UCSD-AML1 (cell line): ENCODE data around the gene DNM3.
"Not testable (repeated sequence)": the region's sequence is repeated elsewhere in the genome, so short reads cannot be mapped to it uniquely, and the experiment has no call there.

Experiments
- DNase-seq: peaks from one replicate; lab custom pipeline; 2025; ENCODE audit not compliant: unreplicated experiment; lab: John Stamatoyannopoulos, UW

The DNM3 gene

GRCh38 chr1:171841050-171841910 lies at the start of gene DNM3:
Gene DNM3, plus strand, starts transcription at chr1:171841498. Its CDS starts 159 bp downstream, at chr1:171841657.
- peak; percentile 86 for DNase-seq

- no peak for DNase-seq
Measured at GRCh38 chr1:171792656-171793369, 48.5 kb upstream of the DNM3 start.

GRCh38 chr1:171793636-171794035 lies 47.7 kb upstream of the DNM3 start:
- DNase-seq: no peak

GRCh38 chr1:171794085-171794484 lies 47.2 kb upstream of the DNM3 start:
- DNase-seq: no peak

GRCh38 chr1:171796592-171796991 lies 44.7 kb upstream of the DNM3 start:
- no peak for DNase-seq

GRCh38 chr1:171798311-171798710 lies 43.0 kb upstream of the DNM3 start:
- DNase-seq: no peak

GRCh38 chr1:171798765-171799164 lies 42.5 kb upstream of the DNM3 start:
- no peak for DNase-seq

GRCh38 chr1:171799166-171799565 lies 42.1 kb upstream of the DNM3 start:
- DNase-seq: no peak

GRCh38 chr1:171799698-171800097 lies 41.6 kb upstream of the DNM3 start:
- not testable (repeated sequence) for DNase-seq

GRCh38 chr1:171800342-171800741 lies 41.0 kb upstream of the DNM3 start:
- DNase-seq: no peak

- no peak for DNase-seq
Measured at GRCh38 chr1:171800851-171801250, 40.4 kb upstream of the DNM3 start.

- DNase-seq: no peak
Measured at GRCh38 chr1:171801487-171801891, 39.8 kb upstream of the DNM3 start.

- no peak for DNase-seq
Measured at GRCh38 chr1:171802207-171802606, 39.1 kb upstream of the DNM3 start.

- no peak for DNase-seq
Measured at GRCh38 chr1:171803045-171803444, 38.3 kb upstream of the DNM3 start.

GRCh38 chr1:171803461-171804022 lies 37.8 kb upstream of the DNM3 start:
- no peak for DNase-seq

GRCh38 chr1:171805395-171806115 lies 35.7 kb upstream of the DNM3 start:
- DNase-seq: no peak

- no peak for DNase-seq
Measured at GRCh38 chr1:171807556-171807955, 33.7 kb upstream of the DNM3 start.

GRCh38 chr1:171809834-171810233 lies 31.5 kb upstream of the DNM3 start:
- DNase-seq: no peak

GRCh38 chr1:171811672-171812071 lies 29.6 kb upstream of the DNM3 start:
- no peak for DNase-seq

GRCh38 chr1:171814692-171815091 lies 26.6 kb upstream of the DNM3 start:
- no peak for DNase-seq

- DNase-seq: no peak
Measured at GRCh38 chr1:171816300-171816901, 24.9 kb upstream of the DNM3 start.
